Fibroblast of lung (primary cell): ENCODE results near the gene COL6A2. TPM values are rescaled to one million over a fixed set of nuclear protein-coding genes. Genes with fewer than 3 reads are reported as not detected.

Experiments used
- DNase-seq, 2 donors: peaks; one replicate each; pipeline versions ENCODE4 v3.0.0 to v3.0.0-alpha.2; 2010; ENCODE audit warnings: low read depth in 2 of 2
- H2AFZ ChIP-seq: 2 replicates; pipeline ENCODE4 v1.5.1; 2012; ENCODE audit warnings: low read length, control low read depth, inconsistent platforms
- H3K27ac ChIP-seq: 2 replicates; pipeline ENCODE4 v1.5.1; 2011; ENCODE audit warnings: low read length, control low read depth; ENCODE audit not compliant: insufficient read depth
- H3K27me3 ChIP-seq: 2 replicates; pipeline ENCODE4 v1.5.1; 2011; ENCODE audit warnings: mild to moderate bottlenecking, low read length; ENCODE audit not compliant: control insufficient read depth, insufficient read depth
- H3K36me3 ChIP-seq: 2 replicates; pipeline ENCODE4 v1.5.1; 2011; ENCODE audit warnings: low read length; ENCODE audit not compliant: control insufficient read depth, insufficient read depth
- H3K4me1 ChIP-seq: 2 replicates; pipeline ENCODE4 v1.5.1; 2011; ENCODE audit warnings: low read length; ENCODE audit not compliant: control insufficient read depth, insufficient read depth; ENCODE audit errors: extremely low read depth
- H3K4me2 ChIP-seq: 2 replicates; pipeline ENCODE4 v1.5.1; 2011; ENCODE audit warnings: low read length, control low read depth; ENCODE audit not compliant: insufficient read depth; ENCODE audit errors: extremely low read depth
- H3K4me3 ChIP-seq, 4 experiments: fragments of 200-600 bp in 1 of 4; sonication (generic) in 1 of 4; replicated peaks in 1 of 4; 2 replicates each; pipeline ENCODE4 v1.5.1; 2011 to 2016; ENCODE audit warnings: low read length in 4 of 4, low read depth in 3 of 4, mild to moderate bottlenecking in 3 of 4, control low read depth in 2 of 4, inconsistent platforms in 1 of 4, mixed read lengths in 1 of 4; ENCODE audit not compliant: insufficient read depth in 1 of 4; ENCODE audit errors: control extremely low read depth in 1 of 4
- H3K79me2 ChIP-seq: 2 replicates; pipeline ENCODE4 v1.5.1; 2012; ENCODE audit warnings: mild to moderate bottlenecking, low read length, inconsistent platforms; ENCODE audit not compliant: control insufficient read depth, insufficient read depth
- H3K9ac ChIP-seq: 2 replicates; pipeline ENCODE4 v1.5.1; 2011; ENCODE audit warnings: mild to moderate bottlenecking, low read length, control low read depth; ENCODE audit not compliant: insufficient read depth
- H3K9me3 ChIP-seq: 2 replicates; pipeline ENCODE4 v1.5.1; 2012; ENCODE audit warnings: low read depth, low read length; ENCODE audit not compliant: control insufficient read depth, insufficient read depth
- H4K20me1 ChIP-seq: 2 replicates; pipeline ENCODE4 v1.5.1; 2011; ENCODE audit warnings: low read length; ENCODE audit not compliant: control insufficient read depth, insufficient read depth; ENCODE audit errors: extremely low read depth
- CTCF ChIP-seq, 2 donors: IDR thresholded peaks in 1 of 2; conservative IDR thresholded peaks in 1 of 2; 1 replicate in 1 of 2; 2 replicates in 1 of 2; pipeline ENCODE4 v1.5.1; 2011 to 2012; ENCODE audit warnings: low read length in 2 of 2, control low read depth in 1 of 2, inconsistent platforms in 1 of 2, low read depth in 1 of 2, mild to moderate bottlenecking in 1 of 2
- EZH2 ChIP-seq: IDR thresholded peaks from 2 replicates; pipeline ENCODE4 v1.5.1; 2012; ENCODE audit warnings: low read length, control low read depth, mild to moderate bottlenecking; ENCODE audit errors: missing control alignments
- polyA plus RNA-seq, 2 donors: library from polyadenylated mRNA; depleted of rRNA in 1 of 2; stranded (reverse) in 1 of 2; unstranded in 1 of 2; fragments of >200 nt; gene quantifications; 2 replicates each; pipeline ENCODE4 v1.2.1, GENCODE V29; 2011 to 2012; ENCODE audit warnings: missing spikeins in 1 of 2
- total RNA-seq: library from RNA; depleted of rRNA; stranded (reverse); fragments of >200 nt; gene quantifications from 2 replicates; pipeline ENCODE4 v1.2.1, GENCODE V29; 2014

COL6A2 gene
- total and polyA plus RNA-seq, 2 donors (not counting 1 experiment from before 2014, with no cell fraction given) = 702 to 782 TPM

GRCh38 chr21:46051821-46052675, 45.9 kb upstream of the COL6A2 start:
- Histone ChIP-seq H3K9me3 (no peaks in the 10 kb centered on the region), H3K27ac (peak overlapping the region; percentile 84), H3K27me3 (no peaks in the 10 kb centered on the region), H4K20me1 (no peaks in the 10 kb centered on the region), H3K9ac (no peak overlapping the region), H3K4me3 (no peak overlapping the region), H3K4me1 (peaks cover 48% of the 10 kb centered on the region), H3K36me3 (no peaks in the 10 kb centered on the region), H2AFZ (no peak overlapping the region), H3K79me2 (no peaks in the 10 kb centered on the region), H3K4me2 (no peak overlapping the region)
- DNase-seq = no peak
- TF ChIP-seq CTCF (conservative IDR thresholded peaks at IDR 0.05 in 1 of 2, IDR thresholded peaks at IDR 0.05 in 1 of 2; ENCODE audit: low read depth in 1 of 2, low read length in 2 of 2) = no peak
- TF ChIP-seq EZH2 = no peak

- H2AFZ ChIP-seq = no peak overlapping the region
- H3K9me3 ChIP-seq = no peaks in the 10 kb centered on the region
- TF ChIP-seq EZH2 (no peak), CTCF (conservative IDR thresholded peaks at IDR 0.05 in 1 of 2, IDR thresholded peaks at IDR 0.05 in 1 of 2; ENCODE audit: low read depth in 1 of 2, low read length in 2 of 2) (no peak)
- H3K4me1 ChIP-seq = peaks cover 50% of the 10 kb centered on the region
- H3K4me3 ChIP-seq = peak overlapping the region in 1 of 4 experiments; percentile 9
- H3K27ac ChIP-seq = peak overlapping the region; percentile 84
- H3K79me2 ChIP-seq = no peaks in the 10 kb centered on the region
- no peaks in the 10 kb centered on the region for H3K27me3 ChIP-seq
- no peaks in the 10 kb centered on the region for H3K36me3 ChIP-seq
- H3K9ac ChIP-seq = peak overlapping the region; percentile 89
- H3K4me2 ChIP-seq = peak overlapping the region; percentile 23
- DNase-seq = peak; percentile 46 to 96
- no peaks in the 10 kb centered on the region for H4K20me1 ChIP-seq
Observed at GRCh38 chr21:46052703-46053651, 44.9 kb upstream of the COL6A2 start.

- Histone ChIP-seq H3K4me2 (peak overlapping the region; percentile 45), H3K9me3 (no peaks in the 10 kb centered on the region), H2AFZ (no peak overlapping the region), H3K27me3 (no peaks in the 10 kb centered on the region), H3K36me3 (no peaks in the 10 kb centered on the region), H3K9ac (no peak overlapping the region), H3K27ac (peak overlapping the region; percentile 84), H3K4me3 (no peak overlapping the region), H3K4me1 (peaks cover 44% of the 10 kb centered on the region), H4K20me1 (no peaks in the 10 kb centered on the region), H3K79me2 (no peaks in the 10 kb centered on the region)
- no peak for DNase-seq
- TF ChIP-seq EZH2 = no peak
- no peak for TF ChIP-seq CTCF (conservative IDR thresholded peaks at IDR 0.05 in 1 of 2, IDR thresholded peaks at IDR 0.05 in 1 of 2; ENCODE audit: low read depth in 1 of 2, low read length in 2 of 2)
Observed at GRCh38 chr21:46054031-46054430, 43.9 kb upstream of the COL6A2 start.
